Measurements from ENCODE around the gene TCTN3. TPM values are rescaled to one million over a fixed set of nuclear protein-coding genes. Genes with fewer than 3 reads are reported as not detected.
"Not testable (repeated sequence)": the region's sequence is repeated elsewhere in the genome, so short reads cannot be mapped to it uniquely, and the experiment has no call there.

TCTN3 gene
- total RNA-seq, 1 experiment from 2014 or later: 16.9 TPM

- DNase-seq (ENCODE audit: low read depth): no peak
Observed at GRCh38 chr10:95691281-95691680, 2.4 kb downstream of the TCTN3 start.

GRCh38 chr10:95688648-95689047, 5.1 kb downstream of the TCTN3 start:
- no peak for DNase-seq (ENCODE audit: low read depth)

- no peak for DNase-seq (ENCODE audit: low read depth)
Observed at GRCh38 chr10:95683966-95684365, 9.8 kb downstream of the TCTN3 start.

GRCh38 chr10:95675403-95676116, 18.2 kb downstream of the TCTN3 start:
- DNase-seq (ENCODE audit: low read depth): no peak

- no peak for DNase-seq (ENCODE audit: low read depth)
Observed at GRCh38 chr10:95674643-95675042, 19.1 kb downstream of the TCTN3 start.

- DNase-seq (ENCODE audit: low read depth): not testable (repeated sequence)
Observed at GRCh38 chr10:95672641-95673040, 21.1 kb downstream of the TCTN3 start.

GRCh38 chr10:95664543-95664942, 29.2 kb downstream of the TCTN3 start:
- no peak for DNase-seq (ENCODE audit: low read depth)

- DNase-seq (ENCODE audit: low read depth): no peak
Observed at GRCh38 chr10:95663496-95663895, 30.2 kb downstream of the TCTN3 start.

GRCh38 chr10:95661818-95662217, 31.9 kb downstream of the TCTN3 start:
- peak; percentile 3 for DNase-seq (ENCODE audit: low read depth)

- DNase-seq (ENCODE audit: low read depth): no peak
Observed at GRCh38 chr10:95660283-95660682, 33.4 kb downstream of the TCTN3 start.

GRCh38 chr10:95657250-95657649, 36.5 kb downstream of the TCTN3 start:
- DNase-seq (ENCODE audit: low read depth): no peak

GRCh38 chr10:95656291-95657164, 37.2 kb downstream of the TCTN3 start, which contains the start of gene ALDH18A1:
TSS of gene ALDH18A1 (minus strand) at chr10:95656711. CDS start at chr10:95653377, 3,334 bp downstream.
- peak; percentile 91 for DNase-seq (ENCODE audit: low read depth)

GRCh38 chr10:95655571-95656290, 38.0 kb downstream of the TCTN3 start:
- peak; percentile 10 for DNase-seq (ENCODE audit: low read depth)

- no peak for DNase-seq (ENCODE audit: low read depth)
Observed at GRCh38 chr10:95653895-95654294, 39.8 kb downstream of the TCTN3 start.

- no peak for DNase-seq (ENCODE audit: low read depth)
Observed at GRCh38 chr10:95651346-95652060, 42.2 kb downstream of the TCTN3 start.

- no peak for DNase-seq (ENCODE audit: low read depth)
Observed at GRCh38 chr10:95650232-95650631, 43.5 kb downstream of the TCTN3 start.

- DNase-seq (ENCODE audit: low read depth): no peak
Observed at GRCh38 chr10:95648138-95648537, 45.6 kb downstream of the TCTN3 start.

- no peak for DNase-seq (ENCODE audit: low read depth)
Observed at GRCh38 chr10:95646160-95646559, 47.6 kb downstream of the TCTN3 start.

GRCh38 chr10:95644901-95645300, 48.8 kb downstream of the TCTN3 start:
- DNase-seq (ENCODE audit: low read depth): no peak

- no peak for DNase-seq (ENCODE audit: low read depth)
Observed at GRCh38 chr10:95640891-95641315, 52.8 kb downstream of the TCTN3 start.

GRCh38 chr10:95637911-95638310, 55.8 kb downstream of the TCTN3 start:
- no peak for DNase-seq (ENCODE audit: low read depth)

GRCh38 chr10:95637140-95637539, 56.6 kb downstream of the TCTN3 start:
- no peak for DNase-seq (ENCODE audit: low read depth)
